NCI-H82 treated with DMSO at 0.1 percent for 48 hours (cell line): ENCODE measurements around the gene PRDM9.
"Not testable (repeated sequence)": the region's sequence is repeated elsewhere in the genome, so short reads cannot be mapped to it uniquely, and the experiment has no call there.

Experiments used
- DNase-seq: peaks from one replicate; lab custom pipeline; 2025; ENCODE audit not compliant: unreplicated experiment; lab: John Stamatoyannopoulos, UW

Gene PRDM9

GRCh38 chr5:23527216-23527920 lies 20.0 kb downstream of the PRDM9 start:
- not testable (repeated sequence) for DNase-seq

GRCh38 chr5:23528677-23529076 lies 21.3 kb downstream of the PRDM9 start:
- no peak for DNase-seq

- no peak for DNase-seq
Measured at GRCh38 chr5:23530571-23530970, 23.2 kb downstream of the PRDM9 start.

GRCh38 chr5:23571059-23571458 lies 63.6 kb downstream of the PRDM9 start:
- DNase-seq = no peak
